ENCODE data around the gene WT1.

Gene WT1

GRCh38 chr11:32450372-32450771, 15.0 kb upstream of the WT1 start:
- TF ChIP-seq CTCF (IDR thresholded peaks at IDR 0.05; ENCODE audit: low read depth, low read length, missing control alignments), result no peak
- no peak overlapping the region for H3K4me3 ChIP-seq (replicated peaks; ENCODE audit: low read depth, low read length)
- DNase-seq (ENCODE audit: extremely low read depth, low read depth), result no peak

- DNase-seq (ENCODE audit: extremely low read depth, low read depth), result peak; percentile 6
- no peak overlapping the region for H3K4me3 ChIP-seq (replicated peaks; ENCODE audit: low read depth, low read length)
- TF ChIP-seq CTCF (IDR thresholded peaks at IDR 0.05; ENCODE audit: low read depth, low read length, missing control alignments), result peak; percentile 21
These were observed 12.9 kb upstream of the WT1 start for GRCh38 chr11:32448232-32448631.

- no peak for TF ChIP-seq CTCF (IDR thresholded peaks at IDR 0.05; ENCODE audit: low read depth, low read length, missing control alignments)
- DNase-seq (ENCODE audit: extremely low read depth, low read depth), result no peak
- H3K4me3 ChIP-seq (replicated peaks; ENCODE audit: low read depth, low read length), result no peak overlapping the region
These were observed 11.9 kb upstream of the WT1 start for GRCh38 chr11:32447252-32447651.

- DNase-seq (ENCODE audit: extremely low read depth, low read depth), result no peak
- no peak for TF ChIP-seq CTCF (IDR thresholded peaks at IDR 0.05; ENCODE audit: low read depth, low read length, missing control alignments)
- no peak overlapping the region for H3K4me3 ChIP-seq (replicated peaks; ENCODE audit: low read depth, low read length)
These were observed 10.9 kb upstream of the WT1 start for GRCh38 chr11:32446227-32446626.

- DNase-seq (ENCODE audit: extremely low read depth, low read depth), result no peak
- H3K4me3 ChIP-seq (replicated peaks; ENCODE audit: low read depth, low read length), result no peak overlapping the region
- no peak for TF ChIP-seq CTCF (IDR thresholded peaks at IDR 0.05; ENCODE audit: low read depth, low read length, missing control alignments)
These were observed 8.8 kb upstream of the WT1 start for GRCh38 chr11:32444186-32444585.

- no peak overlapping the region for H3K4me3 ChIP-seq (replicated peaks; ENCODE audit: low read depth, low read length)
- no peak for TF ChIP-seq CTCF (IDR thresholded peaks at IDR 0.05; ENCODE audit: low read depth, low read length, missing control alignments)
- no peak for DNase-seq (ENCODE audit: extremely low read depth, low read depth)
These were observed 5.6 kb upstream of the WT1 start for GRCh38 chr11:32440916-32441315.

GRCh38 chr11:32440312-32440908, 5.1 kb upstream of the WT1 start:
- H3K4me3 ChIP-seq (replicated peaks; ENCODE audit: low read depth, low read length), result no peak overlapping the region
- TF ChIP-seq CTCF (IDR thresholded peaks at IDR 0.05; ENCODE audit: low read depth, low read length, missing control alignments), result no peak
- no peak for DNase-seq (ENCODE audit: extremely low read depth, low read depth)
